Astrocyte (in vitro differentiated cells and primary cell): ENCODE results near the gene PRDM2.

Experiments used
- EZH2 ChIP-seq: IDR thresholded peaks from 2 replicates; pipeline ENCODE4 v1.6.1; 2012; ENCODE audit warnings: mild to moderate bottlenecking, low read length, inconsistent platforms; ENCODE audit not compliant: insufficient read depth
- TF ChIP-seq, protein P1 (sequence below): IDR thresholded peaks from 2 replicates; pipeline ENCODE4 v1.5.1; 2011; ENCODE audit warnings: low read depth, mild to moderate bottlenecking, inconsistent platforms, low read length, moderate library complexity; ENCODE audit not compliant: insufficient read depth

DNA sequence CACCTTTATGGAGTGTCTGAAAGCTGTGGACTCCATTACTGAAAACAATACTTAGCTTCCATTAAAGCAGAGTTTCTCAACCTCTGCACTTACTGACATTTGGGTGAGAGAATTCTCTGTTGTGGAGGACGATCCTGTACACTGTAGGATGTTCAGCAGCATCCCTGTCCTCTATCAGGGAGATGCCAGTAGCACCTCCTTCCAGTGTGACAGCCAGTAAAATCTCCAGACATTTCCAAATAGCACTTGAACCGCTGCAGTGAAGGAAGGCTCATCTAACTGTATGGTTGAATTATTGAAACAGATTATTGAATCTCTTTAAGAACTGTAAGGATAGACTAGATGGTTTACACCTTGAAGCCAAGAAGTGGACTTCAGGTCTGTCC lies 3.1 kb downstream of the PRDM2 start:
- TF ChIP-seq, protein P1, sequence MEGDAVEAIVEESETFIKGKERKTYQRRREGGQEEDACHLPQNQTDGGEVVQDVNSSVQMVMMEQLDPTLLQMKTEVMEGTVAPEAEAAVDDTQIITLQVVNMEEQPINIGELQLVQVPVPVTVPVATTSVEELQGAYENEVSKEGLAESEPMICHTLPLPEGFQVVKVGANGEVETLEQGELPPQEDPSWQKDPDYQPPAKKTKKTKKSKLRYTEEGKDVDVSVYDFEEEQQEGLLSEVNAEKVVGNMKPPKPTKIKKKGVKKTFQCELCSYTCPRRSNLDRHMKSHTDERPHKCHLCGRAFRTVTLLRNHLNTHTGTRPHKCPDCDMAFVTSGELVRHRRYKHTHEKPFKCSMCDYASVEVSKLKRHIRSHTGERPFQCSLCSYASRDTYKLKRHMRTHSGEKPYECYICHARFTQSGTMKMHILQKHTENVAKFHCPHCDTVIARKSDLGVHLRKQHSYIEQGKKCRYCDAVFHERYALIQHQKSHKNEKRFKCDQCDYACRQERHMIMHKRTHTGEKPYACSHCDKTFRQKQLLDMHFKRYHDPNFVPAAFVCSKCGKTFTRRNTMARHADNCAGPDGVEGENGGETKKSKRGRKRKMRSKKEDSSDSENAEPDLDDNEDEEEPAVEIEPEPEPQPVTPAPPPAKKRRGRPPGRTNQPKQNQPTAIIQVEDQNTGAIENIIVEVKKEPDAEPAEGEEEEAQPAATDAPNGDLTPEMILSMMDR: no peak
- TF ChIP-seq EZH2: no peak
